HepG2 (cell line): Measurements from ENCODE around the gene BOLA3. TPM values are rescaled to one million over a fixed set of nuclear protein-coding genes. Genes with fewer than 3 reads are reported as not detected.

Experiments used
- ATAC-seq: fragments of 200-7000 bp; cut with Tn5 transposase; 3 replicates; pipeline ENCODE4 v1.9.1; 2020; ENCODE audit warnings: mild to moderate bottlenecking, moderate library complexity
- BruUV-seq: library from RNA; stranded (reverse); fragments of 400-500 nt; replicated peaks from 2 replicates; lab custom pipeline; 2021; lab: Mats Ljungman, UMichigan
- CTCF ChIA-PET: fragments of 300-600 bp; formaldehyde crosslinking; extraction: SDS; loops from one replicate; lab custom pipeline; 2021; ENCODE audit warnings: low total read pairs, inconsistent platforms, low intra/inter-chr PET ratio; lab: Yijun Ruan, JAX
- POLR2A ChIA-PET: fragments of 350-600 bp; sonication (Branson Sonifier 250); formaldehyde crosslinking; loops from one replicate; lab custom pipeline; 2020; ENCODE audit warnings: antibody characterized with exemption, inconsistent platforms; lab: Yijun Ruan, JAX
- DNase-seq: peaks from one replicate; pipeline ENCODE4 v3.0.0-alpha.2; 2015; ENCODE audit warnings: low spot score
- FAIRE-seq: peaks from 3 replicates; lab custom pipeline; 2011; peaks lifted over from hg19 to GRCh38; lab: Jason Lieb, UNC
- H2AFZ ChIP-seq: one replicate; pipeline ENCODE4 v1.6.1; 2011; ENCODE audit warnings: low read length, inconsistent platforms
- H3K27ac ChIP-seq: fragments of 300-600 bp; 3 replicates; pipeline ENCODE4 v1.8.0; 2011; ENCODE audit warnings: mixed run types, mild to moderate bottlenecking, mixed read lengths, low read length, inconsistent platforms; ENCODE audit not compliant: insufficient read depth; ENCODE audit errors: extremely low read length
- H3K27me3 ChIP-seq, 2 experiments: fragments of 200-600 bp in 1 of 2; 2 replicates in 1 of 2; 3 replicates in 1 of 2; pipeline versions ENCODE4 v1.6.0 to v1.8.0; 2011; ENCODE audit warnings: low read length in 2 of 2, mild to moderate bottlenecking in 2 of 2, moderate library complexity in 2 of 2, inconsistent platforms in 1 of 2; ENCODE audit not compliant: insufficient read depth in 2 of 2, control insufficient read depth in 1 of 2
- H3K36me3 ChIP-seq, 2 experiments: fragments of 200-600 bp in 1 of 2; replicated peaks in 1 of 2; 2 replicates in 1 of 2; 3 replicates in 1 of 2; pipeline versions ENCODE4 v1.5.1 to v1.8.0; 2011; ENCODE audit warnings: low read length in 2 of 2, inconsistent platforms in 1 of 2; ENCODE audit not compliant: insufficient read depth in 2 of 2, control insufficient read depth in 1 of 2
- H3K4me1 ChIP-seq: 2 replicates; pipeline ENCODE4 v1.5.1; 2012; ENCODE audit warnings: low read length, inconsistent platforms; ENCODE audit not compliant: insufficient read depth
- H3K4me2 ChIP-seq: 2 replicates; pipeline ENCODE4 v1.6.0; 2011; ENCODE audit warnings: low read depth, low read length, inconsistent platforms
- H3K4me3 ChIP-seq, 3 experiments: fragments of 200-600 bp in 1 of 3; sonication (generic), shearing (Covaris generic) in 1 of 3; replicated peaks in 1 of 3; 2 replicates each; pipeline ENCODE4 v1.5.1; 2011 to 2016; ENCODE audit warnings: low read length in 3 of 3, inconsistent platforms in 2 of 3, low read depth in 2 of 3, mild to moderate bottlenecking in 2 of 3, control low read depth in 1 of 3, mixed read lengths in 1 of 3; ENCODE audit not compliant: insufficient read depth in 1 of 3
- H3K79me2 ChIP-seq: one replicate; pipeline ENCODE4 v1.6.1; 2011; ENCODE audit warnings: low read length, inconsistent platforms; ENCODE audit not compliant: insufficient read depth
- H3K9ac ChIP-seq: 2 replicates; pipeline ENCODE4 v1.6.0; 2011; ENCODE audit warnings: mild to moderate bottlenecking, low read depth, low read length, inconsistent platforms; ENCODE audit not compliant: insufficient read depth
- H3K9me3 ChIP-seq: 2 replicates; pipeline ENCODE4 v1.5.1; 2012; ENCODE audit warnings: mild to moderate bottlenecking, low read length
- H4K20me1 ChIP-seq: 2 replicates; pipeline ENCODE4 v1.6.0; 2011; ENCODE audit warnings: inconsistent platforms, mild to moderate bottlenecking, low read length, moderate library complexity; ENCODE audit not compliant: insufficient read depth
- BCL6 ChIP-seq: IDR thresholded peaks from 2 replicates; pipeline ENCODE4 v1.6.1; 2016; ENCODE audit warnings: missing genetic modification reagents, missing compliant biosample characterization
- BHLHE40 ChIP-seq: IDR thresholded peaks from 2 replicates; pipeline ENCODE4 v1.6.1; 2011; ENCODE audit warnings: low read length, improper control_type of control experiment
- CENPX ChIP-seq: sonication (generic); formaldehyde crosslinking; IDR thresholded peaks from 2 replicates; pipeline ENCODE4 v1.9.0; 2021; ENCODE audit warnings: mild to moderate bottlenecking, missing genetic modification reagents, moderate library complexity
- IKZF1 ChIP-seq: fragments of 450-650 bp; IDR thresholded peaks from 2 replicates; pipeline ENCODE4 v1.7.1; 2016
- KLF15 ChIP-seq: sonication (generic); formaldehyde crosslinking; IDR thresholded peaks from 2 replicates; pipeline ENCODE4 v1.8.1; 2023; ENCODE audit warnings: borderline replicate concordance, mild to moderate bottlenecking, inconsistent platforms, missing genetic modification reagents, mixed read lengths
- NR2F2 ChIP-seq: IDR thresholded peaks from 2 replicates; pipeline ENCODE4 v1.6.1; 2012; ENCODE audit warnings: low read depth, inconsistent platforms, borderline replicate concordance
- ONECUT2 ChIP-seq: sonication (generic); formaldehyde crosslinking; IDR thresholded peaks from 2 replicates; pipeline ENCODE4 v1.4.0; 2020; ENCODE audit warnings: missing genetic modification reagents
- RCOR2 ChIP-seq: IDR thresholded peaks from 2 replicates; pipeline ENCODE4 v1.6.1; 2016; ENCODE audit warnings: missing biosample characterization, missing genetic modification reagents
- REST ChIP-seq, 2 experiments: IDR thresholded peaks; 2 replicates each; pipeline ENCODE4 v1.6.1; 2011 to 2012; ENCODE audit warnings: low read length in 2 of 2, borderline replicate concordance in 1 of 2, low read depth in 1 of 2, mild to moderate bottlenecking in 1 of 2, moderate library complexity in 1 of 2
- SP140L ChIP-seq: sonication (generic); formaldehyde crosslinking; IDR thresholded peaks from 2 replicates; pipeline ENCODE4 v1.4.0; 2020; ENCODE audit warnings: missing genetic modification reagents, borderline replicate concordance
- TAF1 ChIP-seq: sonication (generic); formaldehyde crosslinking; IDR thresholded peaks from 2 replicates; pipeline ENCODE4 v1.4.0; 2020; ENCODE audit warnings: missing genetic modification reagents
- ZMYM4 ChIP-seq: sonication (generic); formaldehyde crosslinking; IDR thresholded peaks from 2 replicates; pipeline ENCODE4 v1.8.1; 2023; ENCODE audit warnings: mild to moderate bottlenecking, missing genetic modification reagents
- ZNF574 ChIP-seq: sonication (generic); formaldehyde crosslinking; IDR thresholded peaks from 2 replicates; pipeline ENCODE4 v1.4.0; 2020; ENCODE audit warnings: missing genetic modification reagents
- WGBS: methylation state at CpG from one replicate; pipeline ENCODE4 v1.1.6; 2017; ENCODE audit warnings: low lambda C conversion rate; 5-methylcytosine and 5-hydroxymethylcytosine counted together
- in situ Hi-C: cut with HindIII; loops from 2 replicates; pipeline ENCODE4 v1.10.0; 2017; ENCODE audit warnings: low pct_unique_long_range_greater_than_20kb; ENCODE audit not compliant: extremely low pct_ligation_motif_present
- intact Hi-C: fragments of 100-400 bp; cut with micrococcal nuclease; formaldehyde crosslinking; loops from one replicate; pipeline ENCODE4 v1.10.0; 2022; ENCODE audit not compliant: unreplicated experiment
- polyA plus RNA-seq, 8 experiments: library from polyadenylated mRNA; depleted of rRNA in 3 of 8; stranded (reverse) in 7 of 8; unstranded in 1 of 8; fragments of >200 nt; fragmentation: Illumina TruSeq in 4 of 8; extraction: Trizol in 4 of 8; gene quantifications; 2 replicates each; pipeline versions ENCODE4 v1.2.1 to v1.2.3, GENCODE V29; 2011 to 2016; ENCODE audit warnings: low read depth in 4 of 8, missing spikeins in 1 of 8, mixed read lengths in 1 of 8; ENCODE audit not compliant: insufficient read depth in 1 of 8
- total RNA-seq, 5 experiments: library from RNA; depleted of rRNA; stranded (reverse); fragments of >200 nt; fragmentation: Illumina TruSeq; extraction: Trizol; gene quantifications; 2 replicates each; pipeline ENCODE4 v1.2.3, GENCODE V29; 2016; ENCODE audit warnings: low read depth in 1 of 5

BOLA3 gene
- total and polyA plus RNA-seq, 2 of the 13 experiments (the other 11 are each of a cell fraction or from before 2014, with no cell fraction given), result 89.7 to 170 TPM

GRCh38 chr2:74168739-74169138, 21.0 kb upstream of the BOLA3 start:
- no peak overlapping the region for H3K27ac ChIP-seq
- BruUV-seq, result no TSS peak
- 92% methylated on average over 2 of the region's 2 CpGs for WGBS
- POLR2A ChIA-PET, result interaction anchor here (1.7 to 1.9 kb wide), 2 partner anchors 9 to 10 kb away, joined by 6 to 7 read pairs; partner anchors contain the start of gene MOB1A
- H3K9me3 ChIP-seq, result no peaks in the 10 kb centered on the region
- no peak overlapping the region for H3K9ac ChIP-seq
- no peak overlapping the region for H3K4me3 ChIP-seq
- FAIRE-seq, result no peak
- CTCF ChIA-PET, result no interaction called here
- in situ Hi-C loops (no loop called here), intact Hi-C loops (no loop called here)
- peaks cover 9% of the 10 kb centered on the region for H3K79me2 ChIP-seq
- DNase-seq, result no peak
- H3K36me3 ChIP-seq, result peaks cover 31 to 66% of the 10 kb centered on the region in 2 experiments
- ATAC-seq, result no peak
- no peaks in the 10 kb centered on the region for H4K20me1 ChIP-seq
- TF ChIP-seq CENPX (CRISPR knock-in tag), result no peak
- TF ChIP-seq REST (IDR thresholded peaks at IDR 0.05; ENCODE audit: borderline replicate concordance in 1 of 2, low read depth in 1 of 2, low read length in 2 of 2), result no peak
- no peak for TF ChIP-seq BHLHE40
- no peak for TF ChIP-seq KLF15
- no peak for TF ChIP-seq SP140L (CRISPR knock-in tag)
- no peak for TF ChIP-seq IKZF1
- TF ChIP-seq RCOR2 (CRISPR knock-in tag), result no peak
- no peak for TF ChIP-seq BCL6
- no peak for TF ChIP-seq NR2F2
- TF ChIP-seq ZNF574 (CRISPR knock-in tag), result no peak
- TF ChIP-seq ONECUT2 (CRISPR knock-in tag), result no peak
- TF ChIP-seq ZMYM4 (CRISPR knock-in tag), result no peak
- TF ChIP-seq TAF1 (CRISPR knock-in tag), result no peak
- H3K27me3 ChIP-seq, result no peaks in the 10 kb centered on the region
- no peak overlapping the region for H3K4me2 ChIP-seq
- H2AFZ ChIP-seq, result no peak overlapping the region
- no peaks in the 10 kb centered on the region for H3K4me1 ChIP-seq
